Measurements from ENCODE around the gene GOLIM4.

- TF ChIP-seq YY1 (IDR thresholded peaks at IDR 0.05; ENCODE audit: insufficient read depth, insufficient read length) (no peak), ZNF274 (IDR thresholded peaks at IDR 0.05; ENCODE audit: low read depth, low read length) (no peak)
Observed at GRCh38 chr3:168071591-168072322, 24.0 kb downstream of the GOLIM4 start.

All from NT2/D1 (cell line).